ENCODE data around the gene ZNF568. TPM values are rescaled to one million over a fixed set of nuclear protein-coding genes. Genes with fewer than 3 reads are reported as not detected.

ZNF568 gene
- 9.2 and 10.6 TPM in 2 replicates for total RNA-seq

DNA sequence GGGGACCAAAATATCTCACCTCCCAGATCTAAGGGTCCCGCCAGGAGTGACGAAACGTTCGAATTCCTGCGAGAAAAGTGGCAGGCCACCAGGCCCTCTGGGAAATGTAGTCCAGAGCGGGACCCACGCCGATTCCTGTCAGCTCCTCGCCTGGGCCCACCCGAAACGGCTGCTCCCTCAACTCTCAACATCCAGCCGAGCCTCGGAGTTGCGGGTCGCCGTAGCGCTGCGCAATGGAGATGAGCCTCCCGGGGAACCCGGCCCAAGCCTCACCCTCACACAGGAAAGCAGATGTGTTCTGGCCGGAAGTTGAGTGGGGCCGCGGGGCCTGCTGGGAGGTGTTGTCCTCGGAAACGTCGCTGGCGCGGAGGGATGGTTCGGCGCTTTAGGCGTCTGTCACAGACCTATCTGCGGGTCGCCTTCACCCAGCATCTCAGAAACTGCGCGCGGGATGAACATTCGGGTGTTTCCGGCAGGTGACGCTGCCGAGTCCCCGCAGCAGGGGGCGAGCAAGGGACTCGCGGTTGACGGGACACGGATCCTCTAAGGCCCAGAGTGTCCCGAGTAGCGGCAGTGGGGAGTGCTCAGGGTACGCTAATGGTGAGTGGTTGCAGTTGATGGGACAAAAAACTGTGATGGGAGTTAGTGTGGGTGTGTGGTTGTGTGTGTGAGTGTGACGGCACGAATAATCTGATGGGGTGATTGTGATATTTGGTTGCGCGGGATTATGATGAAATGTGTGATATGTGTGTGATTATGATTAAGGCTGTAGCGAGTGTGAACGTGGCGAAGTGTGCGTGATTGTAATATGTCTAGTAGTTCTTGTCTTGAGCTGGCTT is at the start of gene ZNF568, which contains the start of gene ZNF829:
ZNF568 (plus strand) TSS at position 341 of the 839 bp plus-strand sequence. CDS start 6,439 bp downstream, outside the sequence.
ZNF829 (minus strand) TSS at position 300 of the 839 bp plus-strand sequence. CDS start 1,124 bp downstream, outside the sequence.

Other genes with a start within 250 kb of the ZNF568 start
- gene ZNF461, start 249.5 kb upstream of the ZNF568 start, total RNA-seq, result 7.7 and 9.2 TPM in 2 replicates
- gene ZNF567, start 228.7 kb upstream of the ZNF568 start, total RNA-seq, result 4.6 and 7.9 TPM in 2 replicates
- gene ZNF850, start 143.5 kb upstream of the ZNF568 start, total RNA-seq, result 4.0 and 4.6 TPM in 2 replicates
- gene ZNF790, start 77.9 kb upstream of the ZNF568 start, total RNA-seq, result 10.3 and 13.8 TPM in 2 replicates
- 5.1 and 9.5 TPM in 2 replicates for gene ZNF345, start 65.5 kb upstream of the ZNF568 start, total RNA-seq
- 1.3 and 1.5 TPM in 2 replicates for gene ZNF829, start within 50 bp of the ZNF568 start, total RNA-seq
- 8.2 and 10.0 TPM in 2 replicates for gene ZNF420, start 162.1 kb downstream of the ZNF568 start, total RNA-seq